ENCODE measurements around the gene CCNYL1.

DNA sequence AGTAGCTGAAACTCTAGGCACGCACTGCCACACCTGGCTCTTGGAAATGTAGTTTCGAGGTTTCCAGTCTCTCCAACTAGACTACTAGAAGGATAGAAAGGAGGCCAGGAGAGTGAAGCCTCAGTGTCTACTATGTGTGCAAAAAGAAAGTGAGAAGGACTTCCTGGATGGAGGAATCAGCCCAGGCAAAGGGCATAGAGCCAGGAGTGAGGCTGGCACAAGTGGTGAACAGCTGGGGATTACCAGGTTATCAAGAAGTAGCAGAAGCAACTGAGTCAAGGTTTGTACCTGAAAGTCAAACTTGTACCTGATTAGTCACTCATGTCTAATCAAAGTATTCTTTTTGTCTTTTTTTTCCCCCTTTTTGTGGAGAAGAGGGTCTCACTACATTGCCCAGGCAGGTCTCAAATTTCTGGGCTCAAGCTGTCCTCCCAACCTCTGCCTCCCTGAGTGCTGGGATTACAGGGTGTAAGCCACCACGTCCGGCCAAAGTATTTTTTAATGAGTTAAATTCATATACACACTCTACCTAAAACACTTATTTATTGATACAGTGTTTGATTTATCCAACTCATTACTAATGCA lies 67.0 kb downstream of the CCNYL1 start:
- TF ChIP-seq, protein P1, sequence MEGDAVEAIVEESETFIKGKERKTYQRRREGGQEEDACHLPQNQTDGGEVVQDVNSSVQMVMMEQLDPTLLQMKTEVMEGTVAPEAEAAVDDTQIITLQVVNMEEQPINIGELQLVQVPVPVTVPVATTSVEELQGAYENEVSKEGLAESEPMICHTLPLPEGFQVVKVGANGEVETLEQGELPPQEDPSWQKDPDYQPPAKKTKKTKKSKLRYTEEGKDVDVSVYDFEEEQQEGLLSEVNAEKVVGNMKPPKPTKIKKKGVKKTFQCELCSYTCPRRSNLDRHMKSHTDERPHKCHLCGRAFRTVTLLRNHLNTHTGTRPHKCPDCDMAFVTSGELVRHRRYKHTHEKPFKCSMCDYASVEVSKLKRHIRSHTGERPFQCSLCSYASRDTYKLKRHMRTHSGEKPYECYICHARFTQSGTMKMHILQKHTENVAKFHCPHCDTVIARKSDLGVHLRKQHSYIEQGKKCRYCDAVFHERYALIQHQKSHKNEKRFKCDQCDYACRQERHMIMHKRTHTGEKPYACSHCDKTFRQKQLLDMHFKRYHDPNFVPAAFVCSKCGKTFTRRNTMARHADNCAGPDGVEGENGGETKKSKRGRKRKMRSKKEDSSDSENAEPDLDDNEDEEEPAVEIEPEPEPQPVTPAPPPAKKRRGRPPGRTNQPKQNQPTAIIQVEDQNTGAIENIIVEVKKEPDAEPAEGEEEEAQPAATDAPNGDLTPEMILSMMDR (IDR thresholded peaks at IDR 0.05), result no peak
- no peak for TF ChIP-seq ZFX (IDR thresholded peaks at IDR 0.05; ENCODE audit: borderline replicate concordance)

Data from 22Rv1 (cell line).